GM12865 (cell line): ENCODE data around the gene MPI.
A peak's percentile ranks its signal among the peaks of the same experiment; 100 is the strongest.

Experiments
- DNase-seq: peaks from one replicate; pipeline ENCODE4 v3.0.0; 2010; ENCODE audit warnings: low read depth
- H3K4me3 ChIP-seq: 2 replicates; pipeline ENCODE4 v1.5.1; 2011; ENCODE audit warnings: mild to moderate bottlenecking, low read depth, low read length, control low read depth
- TF ChIP-seq, protein P1 (sequence below): IDR thresholded peaks from 2 replicates; pipeline ENCODE4 v1.5.1; 2011; ENCODE audit warnings: low read length, control low read depth, low read depth, inconsistent platforms; ENCODE audit not compliant: insufficient read depth; ENCODE audit errors: missing control alignments

The MPI gene

DNA sequence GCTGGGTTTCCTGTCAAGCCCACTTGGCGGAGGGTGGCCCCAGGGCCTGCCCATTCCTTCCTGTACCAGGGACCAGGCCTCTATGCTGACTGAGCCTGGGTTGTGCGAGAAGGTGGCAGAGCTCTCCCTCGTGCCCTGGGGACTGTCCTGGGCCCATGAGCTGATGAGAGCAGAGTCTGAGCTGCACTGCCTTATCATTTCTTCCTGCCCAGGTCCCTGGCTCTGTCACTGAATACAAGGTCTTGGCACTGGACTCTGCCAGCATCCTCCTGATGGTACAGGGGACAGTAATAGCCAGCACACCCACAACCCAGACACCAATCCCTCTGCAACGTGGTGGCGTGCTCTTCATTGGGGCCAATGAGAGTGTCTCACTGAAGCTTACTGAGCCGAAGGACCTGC lies 7.5 kb downstream of the MPI start:
- no peak overlapping the region for H3K4me3 ChIP-seq
- DNase-seq, result no peak
- TF ChIP-seq, protein P1, sequence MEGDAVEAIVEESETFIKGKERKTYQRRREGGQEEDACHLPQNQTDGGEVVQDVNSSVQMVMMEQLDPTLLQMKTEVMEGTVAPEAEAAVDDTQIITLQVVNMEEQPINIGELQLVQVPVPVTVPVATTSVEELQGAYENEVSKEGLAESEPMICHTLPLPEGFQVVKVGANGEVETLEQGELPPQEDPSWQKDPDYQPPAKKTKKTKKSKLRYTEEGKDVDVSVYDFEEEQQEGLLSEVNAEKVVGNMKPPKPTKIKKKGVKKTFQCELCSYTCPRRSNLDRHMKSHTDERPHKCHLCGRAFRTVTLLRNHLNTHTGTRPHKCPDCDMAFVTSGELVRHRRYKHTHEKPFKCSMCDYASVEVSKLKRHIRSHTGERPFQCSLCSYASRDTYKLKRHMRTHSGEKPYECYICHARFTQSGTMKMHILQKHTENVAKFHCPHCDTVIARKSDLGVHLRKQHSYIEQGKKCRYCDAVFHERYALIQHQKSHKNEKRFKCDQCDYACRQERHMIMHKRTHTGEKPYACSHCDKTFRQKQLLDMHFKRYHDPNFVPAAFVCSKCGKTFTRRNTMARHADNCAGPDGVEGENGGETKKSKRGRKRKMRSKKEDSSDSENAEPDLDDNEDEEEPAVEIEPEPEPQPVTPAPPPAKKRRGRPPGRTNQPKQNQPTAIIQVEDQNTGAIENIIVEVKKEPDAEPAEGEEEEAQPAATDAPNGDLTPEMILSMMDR, result no peak

DNA sequence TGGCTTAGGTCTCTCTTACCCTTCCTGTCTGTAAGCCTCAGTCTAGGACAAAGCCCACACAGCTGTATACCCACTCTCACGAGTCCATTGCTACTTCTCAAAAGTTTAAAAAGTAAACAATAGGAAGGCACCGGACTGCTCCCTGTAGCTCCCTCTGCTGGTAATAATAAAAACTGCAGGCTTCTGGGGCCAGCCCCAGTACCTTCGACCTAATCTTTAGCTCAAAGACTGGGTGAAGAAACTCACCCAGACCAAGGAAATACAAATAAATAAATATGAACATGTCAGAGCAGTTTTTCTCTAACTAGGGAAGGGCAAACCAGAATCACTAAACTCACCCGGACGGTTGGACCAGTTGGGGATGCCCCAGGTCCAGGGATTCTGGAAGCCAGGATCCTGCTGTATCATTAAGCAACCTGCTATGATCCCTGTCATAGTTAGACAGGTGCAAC lies 11.8 kb downstream of the MPI start:
- TF ChIP-seq, protein P1, result peak; percentile 74
- peak; percentile 70 for DNase-seq
- H3K4me3 ChIP-seq, result no peak overlapping the region

DNA sequence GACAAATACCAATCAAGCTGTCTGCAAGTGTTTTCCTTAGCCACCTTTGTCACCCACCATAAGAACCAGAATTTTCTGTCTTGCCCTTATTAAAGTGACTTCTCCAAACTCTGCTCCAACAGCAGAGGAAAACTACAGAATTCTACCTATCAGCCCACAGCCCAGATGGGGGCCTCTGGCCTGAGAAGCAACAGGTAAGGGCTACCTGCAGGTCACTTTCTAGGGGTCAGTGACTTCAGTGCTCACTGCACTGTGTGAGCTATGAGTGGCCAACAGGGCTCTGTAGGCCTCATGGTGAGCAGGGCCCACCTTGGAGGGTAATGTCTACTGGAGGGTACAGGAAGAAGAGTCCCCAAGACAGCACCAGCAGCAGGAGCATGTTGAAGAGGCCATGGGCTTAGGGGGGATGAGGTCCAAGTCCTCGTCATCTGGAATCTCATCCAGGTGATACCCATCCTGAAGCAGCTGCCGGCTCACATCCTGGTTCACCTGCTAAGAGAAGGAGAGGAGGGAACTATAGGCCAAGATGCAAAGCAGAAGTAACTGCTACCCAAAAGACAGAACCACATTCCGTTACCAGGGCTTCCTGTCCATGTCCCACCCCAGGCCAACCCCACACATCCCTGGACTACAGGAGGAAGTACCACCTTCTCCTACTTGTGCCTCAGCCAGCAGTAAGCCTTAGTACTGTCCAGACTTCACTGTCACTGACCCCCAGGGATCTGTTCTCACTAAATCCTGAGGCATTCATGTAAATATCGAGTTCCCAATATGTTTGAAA lies 12.6 kb downstream of the MPI start:
- TF ChIP-seq, protein P1, result no peak
- H3K4me3 ChIP-seq, result no peak overlapping the region
- DNase-seq, result no peak

DNA sequence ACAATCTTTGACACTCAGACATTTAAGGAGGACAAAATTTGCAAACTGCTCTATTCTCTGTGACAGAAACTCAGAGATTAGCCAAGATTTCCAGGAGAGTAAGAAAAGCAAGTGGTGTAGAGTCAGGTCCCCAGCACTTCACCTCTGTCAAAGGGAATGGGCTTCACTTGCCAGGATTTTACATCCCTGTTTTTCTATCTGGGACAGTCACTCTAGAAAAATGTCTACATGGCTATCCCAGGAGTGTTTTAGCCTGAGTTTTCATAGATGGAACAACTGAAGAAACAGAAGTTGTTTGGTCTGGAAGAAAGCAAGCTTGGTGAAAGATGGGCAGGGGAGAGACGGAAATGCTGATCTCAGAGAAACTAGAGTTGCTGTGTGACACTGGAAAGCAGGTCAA lies 13.8 kb downstream of the MPI start:
- TF ChIP-seq, protein P1, result no peak
- no peak overlapping the region for H3K4me3 ChIP-seq
- no peak for DNase-seq

DNA sequence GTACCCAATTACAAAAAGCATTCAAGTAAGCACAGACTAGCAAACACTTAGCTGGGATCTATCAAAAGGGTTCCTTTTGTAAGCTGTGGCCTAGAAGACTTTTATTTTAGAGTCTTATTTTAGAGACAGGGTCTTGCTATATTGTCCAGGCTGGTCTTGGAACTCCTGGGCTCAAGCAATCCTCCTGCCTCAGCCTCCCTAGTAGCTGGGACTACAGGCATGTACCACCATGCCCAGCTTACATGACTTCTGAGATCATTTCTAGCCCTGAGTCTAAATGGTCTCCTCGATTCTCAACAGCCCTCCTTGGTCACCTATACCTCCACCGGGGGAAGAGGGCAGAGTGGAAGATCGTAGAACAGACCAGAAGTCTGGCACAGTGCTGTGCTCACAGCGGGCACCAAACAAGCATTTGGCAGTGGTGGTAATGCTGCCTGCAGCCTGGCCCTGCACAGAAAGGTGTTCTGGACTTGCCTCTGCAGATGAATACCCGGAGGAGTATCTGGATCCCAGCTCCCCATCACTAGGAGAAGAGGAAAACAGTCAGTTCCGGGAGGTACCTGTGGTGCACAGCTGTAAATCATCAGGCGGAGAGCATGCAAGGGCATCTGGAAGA lies 14.5 kb downstream of the MPI start:
- DNase-seq, result no peak
- H3K4me3 ChIP-seq, result no peak overlapping the region
- TF ChIP-seq, protein P1, result no peak

DNA sequence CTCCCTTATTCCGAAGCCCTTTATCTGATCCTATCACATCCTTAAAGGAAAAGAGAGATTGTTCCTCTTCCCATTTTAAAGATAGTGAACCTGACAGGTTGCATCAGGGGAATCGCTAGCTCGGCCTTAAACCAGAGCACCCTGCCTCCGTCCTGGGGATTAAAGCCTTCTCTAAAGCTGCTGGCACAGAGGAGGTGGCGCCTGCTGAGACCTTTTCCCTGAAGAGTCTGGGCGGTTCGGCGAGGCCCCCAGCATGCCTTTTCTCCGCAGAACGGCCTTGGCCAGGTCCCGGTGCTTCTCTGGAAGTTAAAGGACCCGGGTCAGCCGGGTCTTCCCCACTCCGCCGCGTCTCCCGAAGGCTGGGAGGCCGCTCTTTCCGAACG lies 16.2 kb downstream of the MPI start:
- TF ChIP-seq, protein P1, result no peak
- peak overlapping the region; percentile 67 for H3K4me3 ChIP-seq
- DNase-seq, result peak; percentile 22
